HepG2 (cell line): ENCODE results near the gene DPH2. TPM values are rescaled to one million over a fixed set of nuclear protein-coding genes. Genes with fewer than 3 reads are reported as not detected.

Experiments used
- FOXM1 ChIP-seq: sonication (generic); formaldehyde crosslinking; IDR thresholded peaks from 2 replicates; pipeline ENCODE4 v1.5.0; 2020; ENCODE audit warnings: missing genetic modification reagents
- GZF1 ChIP-seq: sonication (generic); formaldehyde crosslinking; IDR thresholded peaks from 2 replicates; pipeline ENCODE4 v1.5.1; 2020; ENCODE audit warnings: mild to moderate bottlenecking, missing genetic modification reagents
- PCBP1 ChIP-seq: fragments of 200-400 bp; formaldehyde crosslinking; IDR thresholded peaks from 2 replicates; pipeline ENCODE4 v1.6.1; 2017; ENCODE audit warnings: mild to moderate bottlenecking, low read depth, low read length, borderline replicate concordance
- PHF8 ChIP-seq: sonication (generic); formaldehyde crosslinking; IDR thresholded peaks from 2 replicates; pipeline ENCODE4 v1.5.0; 2020; ENCODE audit warnings: missing genetic modification reagents
- POLR2A ChIP-seq, 2 experiments: IDR thresholded peaks; 2 replicates each; pipeline ENCODE4 v1.6.1; 2011; ENCODE audit warnings: low read depth in 2 of 2, low read length in 2 of 2, mild to moderate bottlenecking in 1 of 2, moderate library complexity in 1 of 2; ENCODE audit not compliant: insufficient read depth in 1 of 2
- RBM39 ChIP-seq: fragments of 200-400 bp; formaldehyde crosslinking; IDR thresholded peaks from one replicate; pipeline ENCODE4 v1.6.1; 2018; ENCODE audit warnings: antibody characterized with exemption, mild to moderate bottlenecking, low read depth, low read length; ENCODE audit not compliant: poor library complexity, severe bottlenecking
- SOX5 ChIP-seq: IDR thresholded peaks from 2 replicates; pipeline ENCODE4 v1.6.1; 2016; ENCODE audit warnings: borderline replicate concordance
- ZNF275 ChIP-seq: sonication (generic); formaldehyde crosslinking; IDR thresholded peaks from 2 replicates; pipeline ENCODE4 v1.8.0; 2022; ENCODE audit warnings: missing genetic modification reagents, mild to moderate bottlenecking, inconsistent platforms, borderline replicate concordance
- ZNF430 ChIP-seq: sonication (generic); formaldehyde crosslinking; IDR thresholded peaks from 2 replicates; pipeline ENCODE4 v1.9.0; 2021; ENCODE audit warnings: mild to moderate bottlenecking, missing genetic modification reagents
- ZNF543 ChIP-seq: sonication (generic); formaldehyde crosslinking; IDR thresholded peaks from 2 replicates; pipeline ENCODE4 v1.4.0; 2020; ENCODE audit warnings: mild to moderate bottlenecking, missing genetic modification reagents
- ZNF616 ChIP-seq: sonication (generic); formaldehyde crosslinking; IDR thresholded peaks from 2 replicates; pipeline ENCODE4 v1.5.0; 2020; ENCODE audit warnings: low read depth, mild to moderate bottlenecking, missing genetic modification reagents
- polyA plus RNA-seq, 8 experiments: library from polyadenylated mRNA; depleted of rRNA in 3 of 8; stranded (reverse) in 7 of 8; unstranded in 1 of 8; fragments of >200 nt; fragmentation: Illumina TruSeq in 4 of 8; extraction: Trizol in 4 of 8; gene quantifications; 2 replicates each; pipeline versions ENCODE4 v1.2.1 to v1.2.3, GENCODE V29; 2011 to 2016; ENCODE audit warnings: low read depth in 4 of 8, missing spikeins in 1 of 8, mixed read lengths in 1 of 8; ENCODE audit not compliant: insufficient read depth in 1 of 8
- total RNA-seq, 5 experiments: library from RNA; depleted of rRNA; stranded (reverse); fragments of >200 nt; fragmentation: Illumina TruSeq; extraction: Trizol; gene quantifications; 2 replicates each; pipeline ENCODE4 v1.2.3, GENCODE V29; 2016; ENCODE audit warnings: low read depth in 1 of 5
- TF ChIP-seq, protein P1 (sequence below): sonication (generic); formaldehyde crosslinking; IDR thresholded peaks from 2 replicates; pipeline ENCODE4 v1.4.0; 2020; ENCODE audit warnings: mild to moderate bottlenecking, low read depth, missing genetic modification reagents
- TF ChIP-seq, protein P2 (sequence below): sonication (generic); formaldehyde crosslinking; IDR thresholded peaks from 2 replicates; pipeline ENCODE4 v1.4.0; 2020; ENCODE audit warnings: missing genetic modification reagents, borderline replicate concordance
- TF ChIP-seq, protein P3 (sequence below): sonication (generic); formaldehyde crosslinking; IDR thresholded peaks from 2 replicates; pipeline ENCODE4 v1.4.0; 2020; ENCODE audit warnings: missing genetic modification reagents
- TF ChIP-seq, protein P4 (sequence below): sonication (generic); formaldehyde crosslinking; IDR thresholded peaks from 2 replicates; pipeline ENCODE4 v1.4.0; 2020; ENCODE audit warnings: missing genetic modification reagents

Gene DPH2
- total and polyA plus RNA-seq, 2 of the 13 experiments (the other 11 are each of a cell fraction or from before 2014, with no cell fraction given), result 32.2 to 38.3 TPM

GRCh38 chr1:43974443-43975248, 4.8 kb downstream of the DPH2 start, which contains the start of gene ATP6V0B (continued):
- TF ChIP-seq ZNF616 (CRISPR knock-in tag) (0 out of 2 replicates have a peak, but pooled peaks have one; percentile 66), PCBP1 (no peak), SOX5 (peak; percentile 18; the same call in 1 of the 2 replicates), ZNF275 (peak; percentile 89; the same call in 1 of the 2 replicates), ZNF543 (CRISPR knock-in tag) (peak; percentile 21; the same call in 1 of the 2 replicates), POLR2A (IDR thresholded peaks at IDR 0.05; ENCODE audit: insufficient read depth in 1 of 2, low read depth in 2 of 2, low read length in 2 of 2) (peak in 1 of 2 experiments; percentile 71; a peak in 2 of 4 replicates), PHF8 (CRISPR knock-in tag) (peak; percentile 92), ZNF430 (CRISPR knock-in tag) (peak; percentile 72), FOXM1 (CRISPR knock-in tag) (no peak), RBM39 (peak; percentile 84), GZF1 (CRISPR knock-in tag) (no peak)
- TF ChIP-seq, protein P1, sequence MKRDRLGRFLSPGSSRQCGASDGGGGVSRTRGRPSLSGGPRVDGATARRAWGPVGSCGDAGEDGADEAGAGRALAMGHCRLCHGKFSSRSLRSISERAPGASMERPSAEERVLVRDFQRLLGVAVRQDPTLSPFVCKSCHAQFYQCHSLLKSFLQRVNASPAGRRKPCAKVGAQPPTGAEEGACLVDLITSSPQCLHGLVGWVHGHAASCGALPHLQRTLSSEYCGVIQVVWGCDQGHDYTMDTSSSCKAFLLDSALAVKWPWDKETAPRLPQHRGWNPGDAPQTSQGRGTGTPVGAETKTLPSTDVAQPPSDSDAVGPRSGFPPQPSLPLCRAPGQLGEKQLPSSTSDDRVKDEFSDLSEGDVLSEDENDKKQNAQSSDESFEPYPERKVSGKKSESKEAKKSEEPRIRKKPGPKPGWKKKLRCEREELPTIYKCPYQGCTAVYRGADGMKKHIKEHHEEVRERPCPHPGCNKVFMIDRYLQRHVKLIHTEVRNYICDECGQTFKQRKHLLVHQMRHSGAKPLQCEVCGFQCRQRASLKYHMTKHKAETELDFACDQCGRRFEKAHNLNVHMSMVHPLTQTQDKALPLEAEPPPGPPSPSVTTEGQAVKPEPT (CRISPR knock-in tag), result 0 out of 2 replicates have a peak, but pooled peaks have one; percentile 57
- TF ChIP-seq, protein P2, sequence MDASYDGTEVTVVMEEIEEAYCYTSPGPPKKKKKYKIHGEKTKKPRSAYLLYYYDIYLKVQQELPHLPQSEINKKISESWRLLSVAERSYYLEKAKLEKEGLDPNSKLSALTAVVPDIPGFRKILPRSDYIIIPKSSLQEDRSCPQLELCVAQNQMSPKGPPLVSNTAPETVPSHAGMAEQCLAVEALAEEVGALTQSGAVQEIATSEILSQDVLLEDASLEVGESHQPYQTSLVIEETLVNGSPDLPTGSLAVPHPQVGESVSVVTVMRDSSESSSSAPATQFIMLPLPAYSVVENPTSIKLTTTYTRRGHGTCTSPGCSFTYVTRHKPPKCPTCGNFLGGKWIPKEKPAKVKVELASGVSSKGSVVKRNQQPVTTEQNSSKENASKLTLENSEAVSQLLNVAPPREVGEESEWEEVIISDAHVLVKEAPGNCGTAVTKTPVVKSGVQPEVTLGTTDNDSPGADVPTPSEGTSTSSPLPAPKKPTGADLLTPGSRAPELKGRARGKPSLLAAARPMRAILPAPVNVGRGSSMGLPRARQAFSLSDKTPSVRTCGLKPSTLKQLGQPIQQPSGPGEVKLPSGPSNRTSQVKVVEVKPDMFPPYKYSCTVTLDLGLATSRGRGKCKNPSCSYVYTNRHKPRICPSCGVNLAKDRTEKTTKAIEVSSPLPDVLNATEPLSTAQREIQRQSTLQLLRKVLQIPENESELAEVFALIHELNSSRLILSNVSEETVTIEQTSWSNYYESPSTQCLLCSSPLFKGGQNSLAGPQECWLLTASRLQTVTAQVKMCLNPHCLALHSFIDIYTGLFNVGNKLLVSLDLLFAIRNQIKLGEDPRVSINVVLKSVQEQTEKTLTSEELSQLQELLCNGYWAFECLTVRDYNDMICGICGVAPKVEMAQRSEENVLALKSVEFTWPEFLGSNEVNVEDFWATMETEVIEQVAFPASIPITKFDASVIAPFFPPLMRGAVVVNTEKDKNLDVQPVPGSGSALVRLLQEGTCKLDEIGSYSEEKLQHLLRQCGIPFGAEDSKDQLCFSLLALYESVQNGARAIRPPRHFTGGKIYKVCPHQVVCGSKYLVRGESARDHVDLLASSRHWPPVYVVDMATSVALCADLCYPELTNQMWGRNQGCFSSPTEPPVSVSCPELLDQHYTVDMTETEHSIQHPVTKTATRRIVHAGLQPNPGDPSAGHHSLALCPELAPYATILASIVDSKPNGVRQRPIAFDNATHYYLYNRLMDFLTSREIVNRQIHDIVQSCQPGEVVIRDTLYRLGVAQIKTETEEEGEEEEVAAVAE, result no peak; the same call in 1 of the 2 replicates
- TF ChIP-seq, protein P3, sequence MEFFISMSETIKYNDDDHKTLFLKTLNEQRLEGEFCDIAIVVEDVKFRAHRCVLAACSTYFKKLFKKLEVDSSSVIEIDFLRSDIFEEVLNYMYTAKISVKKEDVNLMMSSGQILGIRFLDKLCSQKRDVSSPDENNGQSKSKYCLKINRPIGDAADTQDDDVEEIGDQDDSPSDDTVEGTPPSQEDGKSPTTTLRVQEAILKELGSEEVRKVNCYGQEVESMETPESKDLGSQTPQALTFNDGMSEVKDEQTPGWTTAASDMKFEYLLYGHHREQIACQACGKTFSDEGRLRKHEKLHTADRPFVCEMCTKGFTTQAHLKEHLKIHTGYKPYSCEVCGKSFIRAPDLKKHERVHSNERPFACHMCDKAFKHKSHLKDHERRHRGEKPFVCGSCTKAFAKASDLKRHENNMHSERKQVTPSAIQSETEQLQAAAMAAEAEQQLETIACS, result peak; percentile 54
- TF ChIP-seq, protein P4, sequence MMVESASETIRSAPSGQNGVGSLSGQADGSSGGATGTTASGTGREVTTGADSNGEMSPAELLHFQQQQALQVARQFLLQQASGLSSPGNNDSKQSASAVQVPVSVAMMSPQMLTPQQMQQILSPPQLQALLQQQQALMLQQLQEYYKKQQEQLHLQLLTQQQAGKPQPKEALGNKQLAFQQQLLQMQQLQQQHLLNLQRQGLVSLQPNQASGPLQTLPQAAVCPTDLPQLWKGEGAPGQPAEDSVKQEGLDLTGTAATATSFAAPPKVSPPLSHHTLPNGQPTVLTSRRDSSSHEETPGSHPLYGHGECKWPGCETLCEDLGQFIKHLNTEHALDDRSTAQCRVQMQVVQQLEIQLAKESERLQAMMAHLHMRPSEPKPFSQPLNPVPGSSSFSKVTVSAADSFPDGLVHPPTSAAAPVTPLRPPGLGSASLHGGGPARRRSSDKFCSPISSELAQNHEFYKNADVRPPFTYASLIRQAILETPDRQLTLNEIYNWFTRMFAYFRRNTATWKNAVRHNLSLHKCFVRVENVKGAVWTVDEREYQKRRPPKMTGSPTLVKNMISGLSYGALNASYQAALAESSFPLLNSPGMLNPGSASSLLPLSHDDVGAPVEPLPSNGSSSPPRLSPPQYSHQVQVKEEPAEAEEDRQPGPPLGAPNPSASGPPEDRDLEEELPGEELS (CRISPR knock-in tag), result 0 out of 2 replicates have a peak, but pooled peaks have one; percentile 23
